Activated T-helper 17 cell treated with anti-CD3 and anti-CD28 coated beads, Interleukin-2, amount 50 U/mL, for 72 hours (primary cell): ENCODE data around the gene DACH1. TPM values are rescaled to one million over a fixed set of nuclear protein-coding genes. Genes with fewer than 3 reads are reported as not detected.

ENCODE experiments used
- ATAC-seq: fragments of 150-1000 bp; cut with Tn5 transposase; replicated peaks from 2 replicates; pipeline ENCODE4 v1.10.0; 2021; ENCODE audit warnings: mild to moderate bottlenecking, moderate library complexity
- H3K27ac Mint-ChIP-seq: one replicate; pipeline ENCODE4 v1.8.0; 2022; ENCODE audit warnings: mixed read lengths
- H3K27me3 Mint-ChIP-seq: one replicate; pipeline ENCODE4 v1.8.0; 2022; ENCODE audit warnings: mixed read lengths
- H3K36me3 Mint-ChIP-seq: one replicate; pipeline ENCODE4 v1.8.0; 2022; ENCODE audit warnings: low read depth, mild to moderate bottlenecking, mixed read lengths
- H3K4me1 Mint-ChIP-seq: one replicate; pipeline ENCODE4 v1.8.0; 2022; ENCODE audit warnings: mixed read lengths
- H3K4me3 Mint-ChIP-seq: one replicate; pipeline ENCODE4 v1.8.0; 2022; ENCODE audit warnings: mild to moderate bottlenecking, mixed read lengths
- H3K9me3 Mint-ChIP-seq: one replicate; pipeline ENCODE4 v1.8.0; 2022; ENCODE audit warnings: mixed read lengths
- total RNA-seq, 2 donors: library from RNA; stranded (reverse); gene quantifications; one replicate each; pipeline ENCODE4 v1.2.3, GENCODE V29; 2022

The DACH1 gene
- total RNA-seq, 2 donors from 2014 or later = not detected

DNA sequence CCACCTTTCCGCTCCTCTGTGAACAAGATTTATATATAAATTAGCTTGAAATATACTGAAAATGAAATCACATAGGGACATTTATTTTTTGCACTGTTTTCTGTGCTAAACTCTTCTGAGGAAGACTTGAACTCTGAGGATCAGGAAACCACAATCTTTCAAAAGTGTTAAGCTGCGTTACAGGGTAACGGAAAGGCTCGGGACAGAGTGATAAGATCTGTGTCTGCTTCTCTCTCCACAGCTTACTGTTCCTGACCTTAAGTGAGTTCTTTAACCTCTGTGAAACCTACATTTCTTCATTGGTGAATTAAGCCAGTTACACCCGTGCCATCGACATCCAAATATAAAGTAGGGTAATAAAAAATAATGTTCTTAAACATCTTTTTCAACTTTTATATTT lies 38.9 kb downstream of the DACH1 start:
- Mint-ChIP-seq H3K36me3 (no peaks in the 10 kb centered on the region), H3K4me1 (no peaks in the 10 kb centered on the region), H3K9me3 (peaks cover 3% of the 10 kb centered on the region), H3K27ac (no peak overlapping the region), H3K4me3 (no peak overlapping the region), H3K27me3 (peaks cover 3% of the 10 kb centered on the region)
- ATAC-seq = no peak

DNA sequence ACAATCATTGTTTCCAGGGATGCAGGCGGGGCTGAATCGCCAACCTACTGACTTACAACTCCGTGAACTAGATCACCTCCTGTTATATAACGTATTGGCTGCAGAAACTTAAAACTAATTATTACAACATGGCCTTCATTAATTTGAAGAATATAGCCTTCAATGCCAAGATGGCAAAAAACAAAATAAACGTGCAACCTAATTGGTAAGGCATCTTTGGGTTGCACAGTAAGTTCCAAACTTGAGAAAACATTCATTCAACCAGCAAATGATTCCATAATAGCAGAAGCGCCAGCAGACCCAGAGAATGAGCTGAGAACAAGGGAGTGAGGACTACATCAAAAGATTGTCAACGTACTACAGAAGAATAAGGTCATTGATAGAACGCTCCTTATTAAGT lies 39.8 kb downstream of the DACH1 start:
- no peaks in the 10 kb centered on the region for H3K36me3 Mint-ChIP-seq
- no peaks in the 10 kb centered on the region for H3K4me1 Mint-ChIP-seq
- no peak for ATAC-seq
- peaks cover 3% of the 10 kb centered on the region for H3K27me3 Mint-ChIP-seq
- H3K4me3 Mint-ChIP-seq = no peak overlapping the region
- H3K27ac Mint-ChIP-seq = no peak overlapping the region
- peaks cover 3% of the 10 kb centered on the region for H3K9me3 Mint-ChIP-seq

DNA sequence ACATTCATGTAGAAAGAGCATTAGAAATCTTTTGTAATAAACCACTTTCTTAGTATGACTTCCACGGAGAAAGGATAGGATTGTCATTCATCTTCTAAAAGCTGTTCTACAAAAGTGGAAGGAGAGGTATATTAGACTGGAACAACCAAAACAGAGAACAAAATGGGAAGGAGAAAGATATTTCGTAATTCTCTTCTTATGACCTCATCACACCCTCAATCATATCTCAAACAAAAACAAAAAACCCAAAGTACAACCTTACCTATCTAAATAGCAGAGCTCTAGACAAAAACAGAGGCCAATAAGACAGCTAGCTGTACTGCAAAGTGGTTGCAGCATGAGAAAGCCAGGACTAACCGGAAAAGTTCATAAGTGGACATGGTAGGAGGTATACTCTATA lies 46.3 kb downstream of the DACH1 start:
- Mint-ChIP-seq H3K27ac (no peak overlapping the region), H3K9me3 (no peaks in the 10 kb centered on the region), H3K4me3 (no peak overlapping the region), H3K36me3 (no peaks in the 10 kb centered on the region), H3K4me1 (no peaks in the 10 kb centered on the region), H3K27me3 (no peaks in the 10 kb centered on the region)
- ATAC-seq = no peak

DNA sequence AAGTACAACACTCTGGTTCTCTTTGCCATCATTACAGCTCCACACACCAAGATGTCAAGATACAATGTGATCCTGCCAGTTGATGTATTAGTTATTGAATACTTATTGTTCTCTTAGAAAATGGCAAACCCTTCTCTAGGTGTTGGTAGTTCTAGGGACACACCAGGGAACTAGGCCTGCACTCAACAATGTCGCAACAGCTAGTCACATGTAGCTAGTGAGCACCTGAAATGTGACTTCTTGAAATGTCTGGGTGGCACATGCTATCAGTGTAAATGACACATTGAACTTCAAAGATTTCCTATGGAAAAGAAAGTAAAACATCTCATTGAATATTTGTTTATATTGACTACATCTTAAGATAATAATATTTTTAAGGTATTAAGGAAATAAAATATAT lies 49.7 kb downstream of the DACH1 start:
- no peak for ATAC-seq

GRCh38 chr13:71814806-71815360 lies 52.1 kb downstream of the DACH1 start:
- H3K27me3 Mint-ChIP-seq = no peaks in the 10 kb centered on the region
- H3K4me3 Mint-ChIP-seq = no peak overlapping the region
- no peaks in the 10 kb centered on the region for H3K36me3 Mint-ChIP-seq
- H3K9me3 Mint-ChIP-seq = no peaks in the 10 kb centered on the region
- no peak for ATAC-seq
- H3K27ac Mint-ChIP-seq = no peak overlapping the region
- H3K4me1 Mint-ChIP-seq = no peaks in the 10 kb centered on the region

More for the DNA sequence above, 49.7 kb downstream of the DACH1 start:
- no peak overlapping the region for H3K4me3 Mint-ChIP-seq
- H3K36me3 Mint-ChIP-seq = no peaks in the 10 kb centered on the region
- H3K27ac Mint-ChIP-seq = no peak overlapping the region
- no peaks in the 10 kb centered on the region for H3K4me1 Mint-ChIP-seq
- no peaks in the 10 kb centered on the region for H3K9me3 Mint-ChIP-seq
- no peaks in the 10 kb centered on the region for H3K27me3 Mint-ChIP-seq

- ATAC-seq = no peak
- H3K9me3 Mint-ChIP-seq = no peaks in the 10 kb centered on the region
- H3K4me3 Mint-ChIP-seq = no peak overlapping the region
- no peaks in the 10 kb centered on the region for H3K4me1 Mint-ChIP-seq
- no peaks in the 10 kb centered on the region for H3K36me3 Mint-ChIP-seq
- H3K27ac Mint-ChIP-seq = no peak overlapping the region
- no peaks in the 10 kb centered on the region for H3K27me3 Mint-ChIP-seq
Observed at GRCh38 chr13:71813187-71813586, 53.8 kb downstream of the DACH1 start.

DNA sequence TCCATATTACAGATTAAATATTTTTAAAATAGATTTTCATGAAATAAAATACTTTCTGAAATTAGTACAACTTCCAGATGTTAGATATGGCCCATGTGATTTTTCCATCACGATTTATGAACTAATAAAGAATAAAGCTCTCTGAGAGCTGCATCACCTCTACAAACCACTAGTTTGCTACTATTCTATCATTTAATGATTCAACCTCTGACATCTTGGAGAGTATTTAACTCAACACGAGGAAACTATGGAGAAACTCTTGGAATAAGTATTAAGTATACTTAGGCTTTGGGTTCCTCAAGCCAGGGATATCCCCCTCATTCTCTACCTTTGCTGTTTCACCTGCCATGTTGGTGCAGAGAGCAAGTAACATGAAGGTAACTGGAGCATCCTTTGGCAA lies 55.7 kb downstream of the DACH1 start:
- Mint-ChIP-seq H3K27ac (no peak overlapping the region), H3K36me3 (no peaks in the 10 kb centered on the region)

GRCh38 chr13:71808708-71809107 lies 58.3 kb downstream of the DACH1 start:
- no peaks in the 10 kb centered on the region for H3K36me3 Mint-ChIP-seq
- ATAC-seq = no peak
- H3K27ac Mint-ChIP-seq = no peak overlapping the region
- peaks cover 4% of the 10 kb centered on the region for H3K9me3 Mint-ChIP-seq
- H3K27me3 Mint-ChIP-seq = no peaks in the 10 kb centered on the region
- no peaks in the 10 kb centered on the region for H3K4me1 Mint-ChIP-seq
- H3K4me3 Mint-ChIP-seq = no peak overlapping the region

More for the DNA sequence above, 55.7 kb downstream of the DACH1 start:
- Mint-ChIP-seq H3K4me3 (no peak overlapping the region), H3K4me1 (no peaks in the 10 kb centered on the region), H3K9me3 (peaks cover 4% of the 10 kb centered on the region), H3K27me3 (no peaks in the 10 kb centered on the region)
- no peak for ATAC-seq

DNA sequence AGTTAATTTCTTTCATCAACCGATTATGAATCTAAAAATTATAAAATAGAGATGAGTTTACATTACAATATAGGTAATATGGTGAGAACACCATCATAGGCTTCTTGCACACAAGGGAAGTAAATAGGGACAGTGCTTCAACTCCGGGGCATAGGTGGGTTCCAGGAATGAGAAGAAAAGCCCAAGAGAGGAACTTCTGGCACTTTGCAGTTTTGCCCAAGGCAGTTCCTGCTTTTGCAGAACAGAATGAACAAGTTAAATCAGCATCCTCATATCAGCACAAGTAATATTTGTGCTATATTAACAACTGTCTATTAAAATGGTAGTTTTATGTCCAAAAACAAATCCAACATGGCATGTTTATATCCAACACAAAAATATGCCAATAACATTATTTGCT lies 60.1 kb downstream of the DACH1 start:
- Mint-ChIP-seq H3K36me3 (no peaks in the 10 kb centered on the region), H3K27me3 (no peaks in the 10 kb centered on the region), H3K4me1 (no peaks in the 10 kb centered on the region), H3K27ac (no peak overlapping the region), H3K9me3 (peaks cover 4% of the 10 kb centered on the region), H3K4me3 (no peak overlapping the region)
- no peak for ATAC-seq

DNA sequence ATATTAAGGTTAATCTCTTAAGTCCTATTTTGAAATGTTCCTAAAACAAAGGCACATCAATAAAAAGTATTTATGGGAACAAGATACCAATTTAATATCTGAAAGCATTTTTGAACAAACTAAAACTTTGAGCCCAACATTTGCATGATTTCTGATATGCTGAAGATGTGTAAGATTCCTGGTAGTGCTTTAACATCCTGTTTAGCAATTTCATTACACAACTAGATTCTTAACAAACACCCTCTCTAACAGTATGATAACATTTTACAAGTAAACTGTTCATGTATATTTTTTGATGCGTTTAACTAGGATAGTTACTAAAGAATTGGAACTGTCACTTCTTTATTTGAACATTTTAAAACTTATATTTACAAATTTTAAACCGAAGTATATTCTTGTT lies 63.9 kb downstream of the DACH1 start:
- peaks cover 4% of the 10 kb centered on the region for H3K9me3 Mint-ChIP-seq
- H3K27me3 Mint-ChIP-seq = no peaks in the 10 kb centered on the region

GRCh38 chr13:71801781-71802180 lies 65.2 kb downstream of the DACH1 start:
- Mint-ChIP-seq H3K36me3 (no peaks in the 10 kb centered on the region), H3K27ac (no peak overlapping the region), H3K9me3 (no peaks in the 10 kb centered on the region), H3K4me3 (no peak overlapping the region), H3K27me3 (no peaks in the 10 kb centered on the region), H3K4me1 (no peaks in the 10 kb centered on the region)
- no peak for ATAC-seq

More for the DNA sequence above, 63.9 kb downstream of the DACH1 start:
- Mint-ChIP-seq H3K27ac (no peak overlapping the region), H3K4me1 (no peaks in the 10 kb centered on the region), H3K36me3 (no peaks in the 10 kb centered on the region), H3K4me3 (no peak overlapping the region)
- ATAC-seq = no peak

- Mint-ChIP-seq H3K27me3 (no peaks in the 10 kb centered on the region), H3K36me3 (no peaks in the 10 kb centered on the region), H3K27ac (no peak overlapping the region), H3K4me3 (no peak overlapping the region), H3K9me3 (no peaks in the 10 kb centered on the region), H3K4me1 (no peaks in the 10 kb centered on the region)
- ATAC-seq = no peak
Observed at GRCh38 chr13:71801165-71801760, 65.7 kb downstream of the DACH1 start.

DNA sequence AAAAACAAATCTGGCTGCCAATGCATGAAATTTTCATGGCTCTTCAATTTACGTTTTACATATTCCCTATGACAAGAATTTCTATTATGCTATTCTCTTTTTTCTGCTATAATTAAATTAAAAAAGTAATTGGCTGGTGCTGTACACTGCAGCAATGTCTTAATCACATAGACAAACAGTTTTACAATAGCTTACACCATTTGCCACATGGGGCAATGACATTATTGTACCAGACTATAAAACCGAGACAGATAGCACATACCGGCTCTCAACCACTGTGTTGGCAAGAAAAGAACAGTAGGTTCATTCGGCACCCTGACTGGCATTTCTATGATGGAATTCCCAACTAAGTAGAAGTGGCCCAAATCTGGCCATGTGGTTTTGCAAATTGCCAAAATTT lies 67.7 kb downstream of the DACH1 start:
- Mint-ChIP-seq H3K9me3 (no peaks in the 10 kb centered on the region), H3K4me1 (no peaks in the 10 kb centered on the region), H3K4me3 (no peak overlapping the region), H3K36me3 (no peaks in the 10 kb centered on the region), H3K27me3 (no peaks in the 10 kb centered on the region), H3K27ac (no peak overlapping the region)
- no peak for ATAC-seq

- Mint-ChIP-seq H3K36me3 (no peaks in the 10 kb centered on the region), H3K27me3 (no peaks in the 10 kb centered on the region), H3K9me3 (no peaks in the 10 kb centered on the region), H3K4me1 (no peaks in the 10 kb centered on the region), H3K27ac (no peak overlapping the region), H3K4me3 (no peak overlapping the region)
- ATAC-seq = no peak
Observed at GRCh38 chr13:71798707-71799106, 68.3 kb downstream of the DACH1 start.

GRCh38 chr13:71797517-71797916 lies 69.5 kb downstream of the DACH1 start:
- Mint-ChIP-seq H3K36me3 (no peaks in the 10 kb centered on the region), H3K27ac (no peak overlapping the region), H3K4me3 (no peak overlapping the region), H3K27me3 (no peaks in the 10 kb centered on the region), H3K4me1 (no peaks in the 10 kb centered on the region), H3K9me3 (no peaks in the 10 kb centered on the region)
- no peak for ATAC-seq
